Measurements from ENCODE around the gene MTLN.
"Not testable (repeated sequence)": the region's sequence is repeated elsewhere in the genome, so short reads cannot be mapped to it uniquely, and the experiment has no call there.

MTLN gene

GRCh38 chr2:110215566-110216158, 3.3 kb upstream of the MTLN start (continued):
- TF ChIP-seq ZNF70 (CRISPR knock-in tag; IDR thresholded peaks at IDR 0.05) (no peak), TCF4 (CRISPR knock-in tag; IDR thresholded peaks at IDR 0.05; ENCODE audit: borderline replicate concordance) (no peak), ISL1 (CRISPR knock-in tag; IDR thresholded peaks at IDR 0.05) (no peak), RARB (CRISPR knock-in tag; IDR thresholded peaks at IDR 0.05) (no peak), ZNF565 (CRISPR knock-in tag; conservative IDR thresholded peaks at IDR 0.05; ENCODE audit: low read depth) (no peak), SNAI2 (CRISPR knock-in tag; IDR thresholded peaks at IDR 0.05) (no peak), ZFP30 (CRISPR knock-in tag; IDR thresholded peaks at IDR 0.05) (no peak)

- TF ChIP-seq CSRNP3 (CRISPR knock-in tag; IDR thresholded peaks at IDR 0.05) = no peak
- no peak for TF ChIP-seq ZFP30 (CRISPR knock-in tag; IDR thresholded peaks at IDR 0.05)
- TF ChIP-seq ESRRG (CRISPR knock-in tag; IDR thresholded peaks at IDR 0.05) = no peak
- TF ChIP-seq PATZ1 (CRISPR knock-in tag; IDR thresholded peaks at IDR 0.05; ENCODE audit: borderline replicate concordance) = no peak
- TF ChIP-seq ZC3H10 (CRISPR knock-in tag; IDR thresholded peaks at IDR 0.05) = no peak
- no peak for TF ChIP-seq TCF4 (CRISPR knock-in tag; IDR thresholded peaks at IDR 0.05; ENCODE audit: borderline replicate concordance)
- no peak for TF ChIP-seq ZNF70 (CRISPR knock-in tag; IDR thresholded peaks at IDR 0.05)
- no peak for TF ChIP-seq POU6F1 (CRISPR knock-in tag; IDR thresholded peaks at IDR 0.05; ENCODE audit: borderline replicate concordance, low read depth)
- no peak for TF ChIP-seq SNAI2 (CRISPR knock-in tag; IDR thresholded peaks at IDR 0.05)
- TF ChIP-seq PPARA (CRISPR knock-in tag; IDR thresholded peaks at IDR 0.05; ENCODE audit: borderline replicate concordance) = no peak
- ATAC-seq = no peak
Measured at GRCh38 chr2:110215091-110215490, 2.7 kb upstream of the MTLN start.

- ATAC-seq = not testable (repeated sequence)
Measured at GRCh38 chr2:110213522-110213921, 1.2 kb upstream of the MTLN start.

- ATAC-seq = no peak
- TF ChIP-seq ZNF70 (CRISPR knock-in tag; IDR thresholded peaks at IDR 0.05) = no peak
- no peak for TF ChIP-seq ZNF8 (CRISPR knock-in tag; IDR thresholded peaks at IDR 0.05)
- TF ChIP-seq ZC3H10 (CRISPR knock-in tag; IDR thresholded peaks at IDR 0.05) = no peak
- no peak for TF ChIP-seq CSRNP3 (CRISPR knock-in tag; IDR thresholded peaks at IDR 0.05)
- TF ChIP-seq POU6F1 (CRISPR knock-in tag; IDR thresholded peaks at IDR 0.05; ENCODE audit: borderline replicate concordance, low read depth) = no peak
- no peak for TF ChIP-seq GLIS3 (CRISPR knock-in tag; IDR thresholded peaks at IDR 0.05)
- TF ChIP-seq TSHZ2 (CRISPR knock-in tag; IDR thresholded peaks at IDR 0.05) = no peak
- no peak for TF ChIP-seq ZFP3 (CRISPR knock-in tag; IDR thresholded peaks at IDR 0.05)
- no peak for TF ChIP-seq TCF4 (CRISPR knock-in tag; IDR thresholded peaks at IDR 0.05; ENCODE audit: borderline replicate concordance)
- no peak for TF ChIP-seq PPARA (CRISPR knock-in tag; IDR thresholded peaks at IDR 0.05; ENCODE audit: borderline replicate concordance)
- no peak for TF ChIP-seq CREB5 (CRISPR knock-in tag; IDR thresholded peaks at IDR 0.05; ENCODE audit: low read depth)
- no peak for TF ChIP-seq ZFP30 (CRISPR knock-in tag; IDR thresholded peaks at IDR 0.05)
- TF ChIP-seq ESRRG (CRISPR knock-in tag; IDR thresholded peaks at IDR 0.05) = no peak
- no peak for TF ChIP-seq SNAI2 (CRISPR knock-in tag; IDR thresholded peaks at IDR 0.05)
- TF ChIP-seq RARB (CRISPR knock-in tag; IDR thresholded peaks at IDR 0.05) = no peak
- TF ChIP-seq CSDC2 (CRISPR knock-in tag; IDR thresholded peaks at IDR 0.05) = no peak
Measured at GRCh38 chr2:110205660-110206455, 6.5 kb downstream of the MTLN start.
